K562 (cell line): Measurements from ENCODE around the gene LRP1B. TPM values are rescaled to one million over a fixed set of nuclear protein-coding genes. Genes with fewer than 3 reads are reported as not detected.

ENCODE experiments used
- ATAC-seq: fragments of 200-7000 bp; cut with Tn5 transposase; 3 replicates; pipeline ENCODE4 v1.9.1; 2020; ENCODE audit warnings: moderate library complexity
- BruUV-seq: library from RNA; stranded (reverse); fragments of 400-500 nt; replicated peaks from 2 replicates; lab custom pipeline; 2021; lab: Mats Ljungman, UMichigan
- CTCF ChIA-PET: fragments of 300-600 bp; formaldehyde crosslinking; extraction: SDS; loops from one replicate; lab custom pipeline; 2021; ENCODE audit warnings: low intra/inter-chr PET ratio; lab: Yijun Ruan, JAX
- POLR2A ChIA-PET: fragments of 300-600, 350-650 bp; sonication (Branson Sonifier 250); formaldehyde crosslinking; extraction: SDS; loops from one replicate; lab custom pipeline; 2021; ENCODE audit warnings: antibody characterized with exemption, inconsistent platforms; lab: Yijun Ruan, JAX
- DNase-seq, 4 experiments: peaks; one replicate each; pipeline versions ENCODE4 v3.0.0 to v3.0.0-alpha.2; 2011 to 2018; ENCODE audit warnings: low spot score in 3 of 4, mixed read lengths in 3 of 4; ENCODE audit errors: extremely low read depth in 1 of 4
- FAIRE-seq: peaks from 2 replicates; lab custom pipeline; 2011; peaks lifted over from hg19 to GRCh38; lab: Jason Lieb, UNC
- H2AFZ ChIP-seq: 2 replicates; pipeline ENCODE4 v1.6.0; 2011; ENCODE audit warnings: low read depth, low read length, control low read depth, inconsistent platforms
- H3K27ac ChIP-seq: fragments of 200-600 bp; 3 replicates; pipeline ENCODE4 v1.8.0; 2011; ENCODE audit warnings: low read depth, mild to moderate bottlenecking, control low read depth, inconsistent platforms, low read length, moderate library complexity, mixed read lengths; ENCODE audit errors: extremely low read depth
- H3K27me3 ChIP-seq, 2 experiments: fragments of 300-600 bp in 1 of 2; 2 replicates in 1 of 2; 3 replicates in 1 of 2; pipeline versions ENCODE4 v1.6.0 to v1.8.0; 2011; ENCODE audit warnings: inconsistent platforms in 2 of 2, low read length in 2 of 2, mild to moderate bottlenecking in 1 of 2, mixed read lengths in 1 of 2, moderate library complexity in 1 of 2; ENCODE audit not compliant: control insufficient read depth in 2 of 2, insufficient read depth in 2 of 2
- H3K36me3 ChIP-seq: fragments of 300-600 bp; 3 replicates; pipeline ENCODE4 v1.8.0; 2011; ENCODE audit warnings: mild to moderate bottlenecking, low read length, inconsistent platforms; ENCODE audit not compliant: control insufficient read depth, insufficient read depth
- H3K4me1 ChIP-seq, 2 experiments: fragments of 200-600 bp in 1 of 2; replicated peaks in 1 of 2; 2 replicates in 1 of 2; 3 replicates in 1 of 2; pipeline versions ENCODE4 v1.5.1 to v1.8.0; 2011; ENCODE audit warnings: inconsistent platforms in 2 of 2, low read length in 2 of 2, mild to moderate bottlenecking in 1 of 2, mixed read lengths in 1 of 2, moderate library complexity in 1 of 2; ENCODE audit not compliant: control insufficient read depth in 2 of 2, insufficient read depth in 2 of 2
- H3K4me2 ChIP-seq: 2 replicates; pipeline ENCODE4 v1.6.1; 2011; ENCODE audit warnings: low read length, control low read depth, inconsistent platforms, mixed read lengths; ENCODE audit not compliant: insufficient read depth
- H3K4me3 ChIP-seq: fragments of 200-600 bp; sonication (generic), shearing (Covaris generic); 2 replicates; pipeline ENCODE4 v1.5.1; 2016; ENCODE audit warnings: control low read depth, inconsistent platforms
- H3K79me2 ChIP-seq: fragments of 200-600 bp; 3 replicates; pipeline ENCODE4 v1.8.0; 2011; ENCODE audit warnings: low read length, inconsistent platforms; ENCODE audit not compliant: control insufficient read depth, insufficient read depth
- H3K9ac ChIP-seq, 2 experiments: 2 replicates each; pipeline versions ENCODE4 v1.6.0 to v1.6.1; 2011; ENCODE audit warnings: low read depth in 2 of 2, low read length in 2 of 2, control low read depth in 1 of 2, inconsistent platforms in 1 of 2, mild to moderate bottlenecking in 1 of 2, mixed read lengths in 1 of 2; ENCODE audit not compliant: insufficient read depth in 1 of 2
- H3K9me1 ChIP-seq: one replicate; pipeline ENCODE4 v1.6.0; 2011; ENCODE audit warnings: inconsistent platforms, mild to moderate bottlenecking, low read length, moderate library complexity; ENCODE audit not compliant: control insufficient read depth, insufficient read depth
- H3K9me3 ChIP-seq: replicated peaks from 2 replicates; pipeline ENCODE4 v1.5.1; 2011; ENCODE audit warnings: low read depth, low read length, inconsistent platforms; ENCODE audit not compliant: control insufficient read depth, insufficient read depth
- H4K20me1 ChIP-seq: replicated peaks from 2 replicates; pipeline ENCODE4 v1.6.1; 2011; ENCODE audit warnings: low read length, inconsistent platforms, mixed read lengths; ENCODE audit not compliant: control insufficient read depth, insufficient read depth
- ETV5 ChIP-seq: sonication (generic); formaldehyde crosslinking; IDR thresholded peaks from 2 replicates; pipeline ENCODE4 v1.4.0; 2020; ENCODE audit warnings: low read depth, mild to moderate bottlenecking, missing genetic modification reagents
- FOS ChIP-seq: IDR thresholded peaks from 3 replicates; pipeline ENCODE4 v1.6.1; 2011; ENCODE audit not compliant: insufficient read length; ENCODE audit errors: extremely low read depth
- FOXA3 ChIP-seq, 2 experiments: fragments of 450-650 bp in 1 of 2; sonication (generic) in 1 of 2; formaldehyde crosslinking; IDR thresholded peaks in 1 of 2; conservative IDR thresholded peaks in 1 of 2; 2 replicates each; pipeline versions ENCODE4 v1.4.0 to v1.8.0; 2020 to 2022; ENCODE audit warnings: mild to moderate bottlenecking in 2 of 2, missing genetic modification reagents in 1 of 2
- HMBOX1 ChIP-seq: sonication (generic); IDR thresholded peaks from 2 replicates; pipeline ENCODE4 v1.6.1; 2016
- KLF1 ChIP-seq: fragments of 450-650 bp; IDR thresholded peaks from 2 replicates; pipeline ENCODE4 v1.6.1; 2016; ENCODE audit warnings: missing genetic modification characterization, missing compliant biosample characterization
- U2AF2 ChIP-seq: fragments of 200-400 bp; formaldehyde crosslinking; optimal IDR thresholded peaks from 2 replicates; pipeline ENCODE3; 2017; ENCODE audit warnings: low read depth, mild to moderate bottlenecking, low read length
- in situ Hi-C: fragments of 300-500 bp; cut with MboI; formaldehyde crosslinking; loops from 4 replicates; pipeline ENCODE4 v1.15.0; 2018; ENCODE audit warnings: inconsistent platforms, mixed read lengths
- intact Hi-C: fragments of 100-400 bp; cut with micrococcal nuclease; formaldehyde crosslinking; loops from 2 replicates; pipeline ENCODE4 v1.14.2; 2022
- polyA plus RNA-seq, 8 experiments: library from polyadenylated mRNA; depleted of rRNA in 4 of 8; stranded (reverse) in 5 of 8; unstranded in 3 of 8; fragments of >200 nt; fragmentation: Nextera tagmentation in 2 of 8; fragmentation: Illumina TruSeq in 1 of 8; extraction: Ambion mirVana in 2 of 8; extraction: Trizol in 1 of 8; gene quantifications; 2 replicates each; pipeline versions ENCODE4 v1.2.1 to v1.2.3, GENCODE V29; 2011 to 2014; ENCODE audit warnings: inconsistent platforms in 1 of 8, missing spikeins in 1 of 8
- total RNA-seq, 7 experiments: library from RNA; depleted of rRNA in 6 of 7; stranded (reverse); fragments of >200 nt in 6 of 7; fragmentation: Illumina TruSeq in 2 of 7; extraction: Trizol in 2 of 7; gene quantifications; 2 replicates each; pipeline versions ENCODE4 v1.2.1 to v1.2.3, GENCODE V29; 2011 to 2021; ENCODE audit warnings: low replicate concordance in 1 of 7

LRP1B gene
- total and polyA plus RNA-seq, 9 of the 15 experiments (the other 6 are each of a cell fraction or from before 2014, with no cell fraction given), result not detected

- no peak overlapping the region for H3K4me3 ChIP-seq
- no peaks in the 10 kb centered on the region for H3K36me3 ChIP-seq
- no peak for DNase-seq
- no peaks in the 10 kb centered on the region for H3K9me3 ChIP-seq
- H3K4me2 ChIP-seq, result no peak overlapping the region
- no peaks in the 10 kb centered on the region for H3K27me3 ChIP-seq
- ChIA-PET POLR2A (no interaction called here), CTCF (no interaction called here)
- no peaks in the 10 kb centered on the region for H3K4me1 ChIP-seq
- no peaks in the 10 kb centered on the region for H3K9me1 ChIP-seq
- ATAC-seq, result no peak
- no peaks in the 10 kb centered on the region for H4K20me1 ChIP-seq
- no peak overlapping the region for H3K27ac ChIP-seq
- intact Hi-C loops, result no loop called here
- TF ChIP-seq ETV5 (CRISPR knock-in tag) (no peak), FOXA3 (CRISPR knock-in tag; conservative IDR thresholded peaks at IDR 0.05 in 1 of 2, IDR thresholded peaks at IDR 0.05 in 1 of 2) (no peak), HMBOX1 (no peak), KLF1 (tag) (no peak), U2AF2 (no peak), FOS (no peak)
- H2AFZ ChIP-seq, result no peak overlapping the region
- BruUV-seq, result no TSS peak
- in situ Hi-C loops, result no loop called here
- FAIRE-seq, result no peak
- H3K9ac ChIP-seq, result no peak overlapping the region
- no peaks in the 10 kb centered on the region for H3K79me2 ChIP-seq
Observed at GRCh38 chr2:141633132-141633531, 497.7 kb downstream of the LRP1B start.
